Measurements from ENCODE around the gene ALPI. TPM values are rescaled to one million over a fixed set of nuclear protein-coding genes. Genes with fewer than 3 reads are reported as not detected.

Gene ALPI
- total RNA-seq, 1 donor from 2014 or later: not detected

DNA sequence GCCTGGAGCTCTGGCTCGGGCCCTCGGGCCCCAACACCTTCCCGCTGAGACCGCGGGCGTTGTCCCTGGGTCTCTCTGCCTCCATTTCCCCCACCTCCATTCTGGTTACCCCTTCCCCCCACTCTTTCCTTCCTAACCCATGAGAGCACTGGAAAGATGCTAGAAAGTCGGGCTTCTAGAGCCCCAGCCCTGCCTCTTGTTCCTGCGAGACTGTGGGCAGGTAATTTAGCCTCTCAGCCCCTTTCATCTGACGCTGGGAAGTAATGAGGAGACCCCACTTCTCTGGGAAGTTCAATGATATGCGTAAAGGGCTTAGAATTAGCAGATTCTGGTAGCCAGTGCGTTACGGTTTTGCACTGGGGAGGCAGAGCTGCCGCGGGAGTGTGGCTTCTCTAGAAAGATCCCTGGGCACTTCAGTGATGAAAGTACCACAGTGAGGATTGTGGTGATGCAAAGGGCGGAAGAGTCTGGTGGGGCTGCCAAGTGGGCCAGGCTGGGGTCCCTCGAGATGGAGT is 47.9 kb downstream of the ALPI start:
- H3K27me3 ChIP-seq: peaks cover 72% of the 10 kb centered on the region
- no peak overlapping the region for H3K27ac Mint-ChIP-seq
- H3F3A ChIP-seq (ENCODE audit: low read depth): peaks cover 15% of the 10 kb centered on the region
- TF ChIP-seq, protein P1, sequence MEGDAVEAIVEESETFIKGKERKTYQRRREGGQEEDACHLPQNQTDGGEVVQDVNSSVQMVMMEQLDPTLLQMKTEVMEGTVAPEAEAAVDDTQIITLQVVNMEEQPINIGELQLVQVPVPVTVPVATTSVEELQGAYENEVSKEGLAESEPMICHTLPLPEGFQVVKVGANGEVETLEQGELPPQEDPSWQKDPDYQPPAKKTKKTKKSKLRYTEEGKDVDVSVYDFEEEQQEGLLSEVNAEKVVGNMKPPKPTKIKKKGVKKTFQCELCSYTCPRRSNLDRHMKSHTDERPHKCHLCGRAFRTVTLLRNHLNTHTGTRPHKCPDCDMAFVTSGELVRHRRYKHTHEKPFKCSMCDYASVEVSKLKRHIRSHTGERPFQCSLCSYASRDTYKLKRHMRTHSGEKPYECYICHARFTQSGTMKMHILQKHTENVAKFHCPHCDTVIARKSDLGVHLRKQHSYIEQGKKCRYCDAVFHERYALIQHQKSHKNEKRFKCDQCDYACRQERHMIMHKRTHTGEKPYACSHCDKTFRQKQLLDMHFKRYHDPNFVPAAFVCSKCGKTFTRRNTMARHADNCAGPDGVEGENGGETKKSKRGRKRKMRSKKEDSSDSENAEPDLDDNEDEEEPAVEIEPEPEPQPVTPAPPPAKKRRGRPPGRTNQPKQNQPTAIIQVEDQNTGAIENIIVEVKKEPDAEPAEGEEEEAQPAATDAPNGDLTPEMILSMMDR (IDR thresholded peaks at IDR 0.05): no peak
- TF ChIP-seq EZH2 (IDR thresholded peaks at IDR 0.05) (peak; percentile 79), EZH2phosphoT487 (IDR thresholded peaks at IDR 0.05) (no peak)
- H3K79me2 ChIP-seq (ENCODE audit: low read depth): no peaks in the 10 kb centered on the region
- peak overlapping the region; percentile 79 for H3K4me3 Mint-ChIP-seq
- peaks cover 38% of the 10 kb centered on the region for H3K27me3 Mint-ChIP-seq (ENCODE audit: insufficient read depth, low read depth)
- H3K9me3 Mint-ChIP-seq: no peaks in the 10 kb centered on the region
- H4K20me1 ChIP-seq (ENCODE audit: low read depth): peaks cover 30% of the 10 kb centered on the region
- H3K9ac ChIP-seq: no peak overlapping the region
- no peaks in the 10 kb centered on the region for H3K36me3 Mint-ChIP-seq
- DNase-seq (ENCODE audit: low spot score): no peak
- peak overlapping the region; percentile 61 for H2AFZ ChIP-seq (replicated peaks)
- H3K4me2 ChIP-seq: peak overlapping the region; percentile 87
- no peaks in the 10 kb centered on the region for H3K36me3 ChIP-seq
- H3K4me3 ChIP-seq: peak overlapping the region; percentile 49
- no peaks in the 10 kb centered on the region for H3K9me3 ChIP-seq (ENCODE audit: low read depth)
- H3K4me1 ChIP-seq: peaks cover 21% of the 10 kb centered on the region
- H3K4me1 Mint-ChIP-seq: peaks cover 60% of the 10 kb centered on the region
- no peak overlapping the region for H3K27ac ChIP-seq

DNA sequence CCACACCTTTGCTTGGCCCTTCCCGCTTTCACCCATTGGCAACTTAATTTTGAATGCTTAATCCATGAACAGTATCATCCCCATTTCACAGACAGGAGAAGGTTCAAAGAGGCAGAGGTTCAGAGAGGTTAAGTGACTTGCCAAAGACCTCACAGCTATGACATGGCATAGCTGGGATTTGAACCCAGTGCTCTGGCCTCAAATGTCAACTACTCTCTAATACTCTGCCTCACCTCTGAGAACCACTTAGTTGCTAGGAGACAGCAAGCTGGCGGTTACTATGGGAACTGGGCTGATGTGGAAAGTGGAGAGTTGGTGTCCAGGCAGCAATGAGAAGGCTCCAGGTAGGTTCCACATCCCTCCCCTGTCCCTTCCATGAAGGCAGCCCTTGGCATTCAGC is 48.5 kb downstream of the ALPI start:
- no peak for TF ChIP-seq EZH2phosphoT487 (IDR thresholded peaks at IDR 0.05)
- TF ChIP-seq, protein P1 (IDR thresholded peaks at IDR 0.05): no peak
- TF ChIP-seq EZH2 (IDR thresholded peaks at IDR 0.05): no peak
- H3K36me3 ChIP-seq: no peaks in the 10 kb centered on the region
- no peaks in the 10 kb centered on the region for H3K9me3 Mint-ChIP-seq
- H3F3A ChIP-seq (ENCODE audit: low read depth): peaks cover 15% of the 10 kb centered on the region
- peaks cover 38% of the 10 kb centered on the region for H3K27me3 Mint-ChIP-seq (ENCODE audit: insufficient read depth, low read depth)
- peak overlapping the region; percentile 79 for H3K4me3 Mint-ChIP-seq
- H3K4me2 ChIP-seq: no peak overlapping the region
- H3K9me3 ChIP-seq (ENCODE audit: low read depth): no peaks in the 10 kb centered on the region
- no peak overlapping the region for H3K4me3 ChIP-seq
- H4K20me1 ChIP-seq (ENCODE audit: low read depth): peaks cover 30% of the 10 kb centered on the region
- H3K27ac Mint-ChIP-seq: no peak overlapping the region
- peaks cover 59% of the 10 kb centered on the region for H3K4me1 Mint-ChIP-seq
- H3K4me1 ChIP-seq: peaks cover 21% of the 10 kb centered on the region
- no peak overlapping the region for H2AFZ ChIP-seq (replicated peaks)
- DNase-seq (ENCODE audit: low spot score): no peak
- H3K79me2 ChIP-seq (ENCODE audit: low read depth): no peaks in the 10 kb centered on the region
- H3K27ac ChIP-seq: no peak overlapping the region
- H3K36me3 Mint-ChIP-seq: no peaks in the 10 kb centered on the region
- H3K27me3 ChIP-seq: peaks cover 72% of the 10 kb centered on the region
- no peak overlapping the region for H3K9ac ChIP-seq

DNA sequence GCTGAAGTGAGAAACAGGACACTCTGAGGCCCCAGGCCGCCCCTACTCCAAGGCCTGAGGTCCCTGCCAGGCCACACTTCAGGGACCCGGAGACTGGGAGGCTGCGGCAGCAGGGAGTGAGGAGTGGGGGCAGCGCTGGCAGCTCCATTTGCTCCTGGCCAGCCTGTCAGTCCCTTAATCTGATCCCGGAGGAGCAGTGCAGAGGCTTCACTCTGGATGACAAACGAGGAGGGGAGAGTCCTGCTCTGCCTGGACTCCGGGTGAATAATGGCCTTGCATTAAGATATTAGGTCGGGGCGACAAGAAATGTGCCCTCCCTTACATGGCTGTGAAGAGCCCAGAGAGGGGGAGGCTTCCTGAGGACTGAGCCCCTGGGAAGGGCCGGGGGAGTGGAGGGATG is 49.9 kb downstream of the ALPI start:
- no peaks in the 10 kb centered on the region for H3K36me3 Mint-ChIP-seq
- H3K27ac Mint-ChIP-seq: no peak overlapping the region
- H3K4me3 ChIP-seq: no peak overlapping the region
- peaks cover 30% of the 10 kb centered on the region for H4K20me1 ChIP-seq (ENCODE audit: low read depth)
- peak overlapping the region; percentile 74 for H3K4me3 Mint-ChIP-seq
- no peaks in the 10 kb centered on the region for H3K36me3 ChIP-seq
- TF ChIP-seq EZH2phosphoT487 (IDR thresholded peaks at IDR 0.05): no peak
- TF ChIP-seq, protein P1 (IDR thresholded peaks at IDR 0.05): no peak
- TF ChIP-seq EZH2 (IDR thresholded peaks at IDR 0.05): no peak
- no peaks in the 10 kb centered on the region for H3K9me3 ChIP-seq (ENCODE audit: low read depth)
- H3F3A ChIP-seq (ENCODE audit: low read depth): peaks cover 15% of the 10 kb centered on the region
- peaks cover 61% of the 10 kb centered on the region for H3K27me3 ChIP-seq
- H3K4me1 ChIP-seq: peaks cover 21% of the 10 kb centered on the region
- H3K4me1 Mint-ChIP-seq: peaks cover 52% of the 10 kb centered on the region
- H2AFZ ChIP-seq (replicated peaks): no peak overlapping the region
- no peak overlapping the region for H3K9ac ChIP-seq
- no peaks in the 10 kb centered on the region for H3K79me2 ChIP-seq (ENCODE audit: low read depth)
- H3K9me3 Mint-ChIP-seq: no peaks in the 10 kb centered on the region
- peak overlapping the region; percentile 52 for H3K4me2 ChIP-seq
- H3K27me3 Mint-ChIP-seq (ENCODE audit: insufficient read depth, low read depth): peaks cover 40% of the 10 kb centered on the region
- H3K27ac ChIP-seq: no peak overlapping the region
- DNase-seq (ENCODE audit: low spot score): peak; percentile 60
